Measurements from ENCODE around the gene NTRK1.

GRCh38 chr1:156874142-156874541, 13.5 kb downstream of the NTRK1 start:
- TF ChIP-seq, protein P1, sequence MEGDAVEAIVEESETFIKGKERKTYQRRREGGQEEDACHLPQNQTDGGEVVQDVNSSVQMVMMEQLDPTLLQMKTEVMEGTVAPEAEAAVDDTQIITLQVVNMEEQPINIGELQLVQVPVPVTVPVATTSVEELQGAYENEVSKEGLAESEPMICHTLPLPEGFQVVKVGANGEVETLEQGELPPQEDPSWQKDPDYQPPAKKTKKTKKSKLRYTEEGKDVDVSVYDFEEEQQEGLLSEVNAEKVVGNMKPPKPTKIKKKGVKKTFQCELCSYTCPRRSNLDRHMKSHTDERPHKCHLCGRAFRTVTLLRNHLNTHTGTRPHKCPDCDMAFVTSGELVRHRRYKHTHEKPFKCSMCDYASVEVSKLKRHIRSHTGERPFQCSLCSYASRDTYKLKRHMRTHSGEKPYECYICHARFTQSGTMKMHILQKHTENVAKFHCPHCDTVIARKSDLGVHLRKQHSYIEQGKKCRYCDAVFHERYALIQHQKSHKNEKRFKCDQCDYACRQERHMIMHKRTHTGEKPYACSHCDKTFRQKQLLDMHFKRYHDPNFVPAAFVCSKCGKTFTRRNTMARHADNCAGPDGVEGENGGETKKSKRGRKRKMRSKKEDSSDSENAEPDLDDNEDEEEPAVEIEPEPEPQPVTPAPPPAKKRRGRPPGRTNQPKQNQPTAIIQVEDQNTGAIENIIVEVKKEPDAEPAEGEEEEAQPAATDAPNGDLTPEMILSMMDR (IDR thresholded peaks at IDR 0.05) = no peak
- TF ChIP-seq POLR2A (IDR thresholded peaks at IDR 0.05) = no peak

All from lower leg skin (tissue), 3 donors.